Transverse colon (tissue), 3 donors: ENCODE measurements around the gene DIS3L.

Experiments used
- CTCF ChIP-seq, 5 experiments: fragments of 200-600 bp in 3 of 5; fragments of 450-650 bp in 2 of 5; sonication (generic) in 3 of 5; IDR thresholded peaks; 1 replicate in 2 of 5; 2 replicates in 3 of 5; pipeline ENCODE4 v1.5.1; 2016 to 2017; ENCODE audit warnings: antibody characterized with exemption in 5 of 5, inconsistent platforms in 3 of 5, mild to moderate bottlenecking in 2 of 5, moderate library complexity in 1 of 5
- EP300 ChIP-seq: sonication (generic); formaldehyde crosslinking; IDR thresholded peaks from one replicate; pipeline ENCODE4 v1.6.1; 2017; ENCODE audit warnings: antibody characterized with exemption, low read depth
- POLR2A ChIP-seq: fragments of 450-650 bp; IDR thresholded peaks from one replicate; pipeline ENCODE4 v1.6.1; 2016; ENCODE audit warnings: antibody characterized with exemption, mild to moderate bottlenecking, moderate library complexity

GRCh38 chr15:66290518-66290917 lies 2.9 kb upstream of the DIS3L start:
- no peak for TF ChIP-seq POLR2A
- TF ChIP-seq CTCF (IDR thresholded peaks at IDR 0.05), result no peak
- no peak for TF ChIP-seq EP300
